Nephron progenitor cell (in vitro differentiated cells): ENCODE measurements around the gene RHBDL1.

Experiments
- DNase-seq: peaks from one replicate; pipeline ENCODE4 v3.0.0; 2021
- H3K27ac Mint-ChIP-seq: 2 replicates; pipeline ENCODE4 v1.8.0; 2021; ENCODE audit warnings: mild to moderate bottlenecking, moderate library complexity, mixed read lengths
- H3K27me3 Mint-ChIP-seq: 2 replicates; pipeline ENCODE4 v1.8.0; 2021; ENCODE audit warnings: mild to moderate bottlenecking, low read depth, mixed read lengths; ENCODE audit not compliant: poor library complexity
- H3K36me3 Mint-ChIP-seq: 2 replicates; pipeline ENCODE4 v1.8.0; 2021; ENCODE audit warnings: low read depth, mixed read lengths
- H3K4me1 Mint-ChIP-seq: 2 replicates; pipeline ENCODE4 v1.8.0; 2021; ENCODE audit warnings: mixed read lengths
- H3K4me3 Mint-ChIP-seq: 2 replicates; pipeline ENCODE4 v1.8.0; 2021; ENCODE audit warnings: mild to moderate bottlenecking, moderate library complexity, mixed read lengths
- H3K9me3 Mint-ChIP-seq: 2 replicates; pipeline ENCODE4 v1.8.0; 2021; ENCODE audit warnings: mild to moderate bottlenecking, moderate library complexity, mixed read lengths
- TF ChIP-seq, protein P1 (sequence below): fragments of 200-600 bp; sonication (generic); IDR thresholded peaks from 2 replicates; pipeline ENCODE4 v1.5.0; 2021; ENCODE audit warnings: antibody characterized with exemption

Gene RHBDL1

DNA sequence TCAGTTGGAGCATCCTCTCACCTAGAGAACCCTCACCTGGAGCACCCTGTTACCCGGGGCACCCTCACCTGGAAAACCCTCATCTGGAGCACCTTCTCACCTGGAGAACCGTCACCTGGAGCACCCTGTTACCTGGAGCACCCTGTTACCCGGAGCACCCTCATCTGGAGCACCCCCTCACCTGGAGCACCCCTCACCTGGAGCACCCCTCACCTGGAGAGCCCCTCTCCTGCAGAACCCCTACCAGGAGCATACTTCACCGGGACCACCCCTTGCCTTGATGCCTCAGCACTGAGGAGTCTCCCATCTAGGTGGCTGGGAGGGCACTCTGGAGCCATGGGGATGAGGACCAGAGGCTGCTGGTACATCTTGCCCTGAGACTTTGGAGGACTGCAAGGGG is 33.5 kb downstream of the RHBDL1 start:
- H3K27me3 Mint-ChIP-seq = peaks cover 78% of the 10 kb centered on the region

DNA sequence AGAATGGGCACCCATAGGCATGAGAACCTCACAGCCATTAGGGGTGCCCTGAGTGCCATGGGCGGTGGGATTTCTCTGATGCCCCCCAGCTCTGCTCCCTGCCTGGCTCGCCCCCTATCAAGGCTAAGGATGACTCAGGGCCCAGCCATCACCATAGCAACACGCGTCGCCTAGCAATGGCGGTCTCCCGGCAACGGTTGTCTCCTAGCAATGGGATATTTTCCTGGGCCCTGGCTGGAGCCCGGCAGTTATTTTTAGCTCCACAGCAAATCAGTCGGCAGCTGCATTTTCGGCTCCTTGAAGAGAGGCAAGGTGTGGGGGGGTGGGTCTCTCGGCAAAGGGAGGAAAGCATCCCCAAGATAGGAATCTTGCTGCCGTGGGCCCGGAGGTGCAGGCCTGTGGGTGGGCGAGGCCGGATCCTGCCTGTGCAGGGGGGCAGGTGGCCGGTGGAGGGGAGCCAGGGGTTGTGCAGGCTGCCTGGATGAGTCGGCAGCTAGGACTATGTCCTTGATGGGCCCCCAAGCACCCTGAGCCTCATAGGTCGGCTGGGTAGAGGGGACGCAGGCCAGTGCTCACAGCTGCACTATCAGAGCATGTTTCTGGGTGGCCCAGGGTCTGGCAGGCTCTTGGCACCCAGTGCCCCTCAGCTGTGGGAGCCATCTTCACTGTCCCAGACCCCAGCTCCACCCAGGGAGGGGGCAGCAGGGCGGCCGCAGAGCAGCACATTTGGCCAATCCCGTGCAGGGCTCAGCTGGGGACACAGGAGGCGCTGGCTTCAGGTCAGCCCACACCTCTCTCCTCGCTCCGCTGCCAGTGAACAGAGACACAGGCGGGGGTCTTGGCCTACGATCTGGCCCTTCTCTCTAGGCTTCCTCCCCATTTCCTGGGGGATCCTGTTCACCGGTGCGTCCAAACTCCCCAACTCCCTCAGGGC is 34.4 kb downstream of the RHBDL1 start:
- peak; percentile 80 for DNase-seq
- H3K27ac Mint-ChIP-seq = no peak overlapping the region
- TF ChIP-seq, protein P1, sequence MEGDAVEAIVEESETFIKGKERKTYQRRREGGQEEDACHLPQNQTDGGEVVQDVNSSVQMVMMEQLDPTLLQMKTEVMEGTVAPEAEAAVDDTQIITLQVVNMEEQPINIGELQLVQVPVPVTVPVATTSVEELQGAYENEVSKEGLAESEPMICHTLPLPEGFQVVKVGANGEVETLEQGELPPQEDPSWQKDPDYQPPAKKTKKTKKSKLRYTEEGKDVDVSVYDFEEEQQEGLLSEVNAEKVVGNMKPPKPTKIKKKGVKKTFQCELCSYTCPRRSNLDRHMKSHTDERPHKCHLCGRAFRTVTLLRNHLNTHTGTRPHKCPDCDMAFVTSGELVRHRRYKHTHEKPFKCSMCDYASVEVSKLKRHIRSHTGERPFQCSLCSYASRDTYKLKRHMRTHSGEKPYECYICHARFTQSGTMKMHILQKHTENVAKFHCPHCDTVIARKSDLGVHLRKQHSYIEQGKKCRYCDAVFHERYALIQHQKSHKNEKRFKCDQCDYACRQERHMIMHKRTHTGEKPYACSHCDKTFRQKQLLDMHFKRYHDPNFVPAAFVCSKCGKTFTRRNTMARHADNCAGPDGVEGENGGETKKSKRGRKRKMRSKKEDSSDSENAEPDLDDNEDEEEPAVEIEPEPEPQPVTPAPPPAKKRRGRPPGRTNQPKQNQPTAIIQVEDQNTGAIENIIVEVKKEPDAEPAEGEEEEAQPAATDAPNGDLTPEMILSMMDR = no peak
- peaks cover 71% of the 10 kb centered on the region for H3K27me3 Mint-ChIP-seq
- H3K4me1 Mint-ChIP-seq = peaks cover 9% of the 10 kb centered on the region
- H3K9me3 Mint-ChIP-seq = no peaks in the 10 kb centered on the region
- H3K4me3 Mint-ChIP-seq = no peak overlapping the region
- no peaks in the 10 kb centered on the region for H3K36me3 Mint-ChIP-seq

More for the DNA sequence above, 33.5 kb downstream of the RHBDL1 start:
- no peak overlapping the region for H3K27ac Mint-ChIP-seq
- TF ChIP-seq, protein P1 = no peak
- no peaks in the 10 kb centered on the region for H3K36me3 Mint-ChIP-seq
- H3K9me3 Mint-ChIP-seq = no peaks in the 10 kb centered on the region
- no peak for DNase-seq
- no peak overlapping the region for H3K4me3 Mint-ChIP-seq
- peaks cover 9% of the 10 kb centered on the region for H3K4me1 Mint-ChIP-seq

DNA sequence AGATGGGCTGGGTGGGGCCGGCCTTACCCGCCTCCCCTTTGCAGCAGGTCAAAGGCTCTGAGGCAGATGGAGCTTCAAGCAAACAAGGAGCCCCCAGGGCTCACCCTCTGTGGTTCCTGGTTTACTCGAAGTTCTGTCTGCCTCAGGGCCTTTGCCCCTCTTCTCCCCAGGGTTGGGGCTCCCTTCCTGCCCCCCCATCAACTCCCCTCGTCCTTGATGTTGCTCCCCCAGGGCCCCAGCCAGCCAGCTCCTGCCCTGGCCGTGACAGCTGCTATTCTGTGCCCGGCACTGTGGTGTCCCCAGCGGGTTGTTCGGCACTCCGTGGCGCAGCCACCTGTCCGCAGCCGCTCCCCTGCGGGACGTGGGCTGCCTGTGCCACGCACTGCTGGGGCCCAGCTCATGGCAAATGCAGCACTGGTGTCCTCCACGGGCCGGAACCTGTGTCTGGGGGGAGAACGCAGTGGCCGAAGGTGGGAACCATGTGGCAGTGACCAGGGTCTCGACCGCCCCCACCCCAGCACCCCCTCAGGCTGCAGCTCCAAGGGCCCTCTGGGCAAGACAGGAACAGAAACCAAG is 35.1 kb downstream of the RHBDL1 start:
- DNase-seq = no peak
- no peaks in the 10 kb centered on the region for H3K9me3 Mint-ChIP-seq
- no peak overlapping the region for H3K27ac Mint-ChIP-seq
- H3K4me1 Mint-ChIP-seq = peaks cover 9% of the 10 kb centered on the region
- H3K36me3 Mint-ChIP-seq = no peaks in the 10 kb centered on the region
- TF ChIP-seq, protein P1 = no peak
- peaks cover 69% of the 10 kb centered on the region for H3K27me3 Mint-ChIP-seq
- no peak overlapping the region for H3K4me3 Mint-ChIP-seq

DNA sequence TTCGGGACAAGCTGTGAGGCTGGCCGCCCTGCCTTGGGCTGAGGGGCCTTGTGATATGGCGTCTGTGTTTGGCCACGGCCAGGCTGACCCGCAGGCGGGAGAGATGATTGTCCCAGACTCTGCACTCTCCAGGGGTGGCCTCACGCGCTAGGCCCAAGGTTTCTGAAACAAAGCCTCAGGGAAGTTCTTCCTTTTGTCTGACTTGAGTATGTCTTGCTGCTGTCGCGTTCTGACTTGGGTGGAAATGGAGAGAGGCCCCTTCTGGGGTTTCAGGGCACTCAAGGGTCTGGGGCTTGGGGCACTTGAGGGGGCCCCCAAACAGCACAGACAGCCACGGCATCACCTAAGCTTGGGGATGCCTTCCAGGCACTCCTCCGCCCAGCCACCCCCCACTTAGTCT is 35.6 kb downstream of the RHBDL1 start:
- peaks cover 11% of the 10 kb centered on the region for H3K4me1 Mint-ChIP-seq
- TF ChIP-seq, protein P1 = no peak
- H3K27me3 Mint-ChIP-seq = peaks cover 68% of the 10 kb centered on the region
- H3K9me3 Mint-ChIP-seq = no peaks in the 10 kb centered on the region
- H3K4me3 Mint-ChIP-seq = no peak overlapping the region
- no peak for DNase-seq
- H3K36me3 Mint-ChIP-seq = no peaks in the 10 kb centered on the region
- H3K27ac Mint-ChIP-seq = no peak overlapping the region

DNA sequence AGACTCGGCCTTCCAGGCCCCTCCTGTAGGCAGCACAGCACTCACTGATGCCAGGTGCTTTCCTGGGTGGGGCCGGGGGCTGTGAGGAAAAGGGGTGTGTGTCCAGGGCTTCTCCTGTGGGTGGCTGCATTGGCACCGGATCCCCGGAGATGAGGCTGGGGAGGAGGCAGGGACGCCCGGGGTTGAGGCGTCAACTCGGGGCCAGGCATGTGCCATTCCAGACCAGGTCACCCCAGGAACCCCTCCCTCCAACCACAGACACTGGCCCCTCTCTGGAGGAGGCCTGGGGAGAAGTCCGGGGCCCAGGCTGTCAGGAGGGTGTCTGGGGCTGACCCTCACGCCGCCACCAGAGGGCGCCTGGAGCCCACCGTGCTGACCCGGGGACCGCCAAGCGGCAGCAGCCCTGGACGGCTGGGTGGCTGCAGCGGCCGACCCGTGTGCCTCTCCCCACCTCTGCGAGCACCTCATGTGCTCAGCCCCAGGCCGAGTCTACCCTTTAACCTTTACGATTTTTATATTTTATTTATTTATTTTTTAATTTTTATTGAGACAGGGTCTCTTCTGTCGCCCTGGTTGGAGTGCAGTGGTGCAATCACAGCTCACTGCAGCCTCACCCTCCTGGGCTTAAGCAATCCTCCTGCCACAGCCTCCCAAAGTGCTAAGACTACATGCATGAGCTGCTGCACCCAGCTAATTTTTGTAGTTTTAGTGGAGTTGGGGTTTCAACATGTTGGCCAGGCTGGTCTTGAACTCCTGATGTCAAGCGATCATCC is 36.3 kb downstream of the RHBDL1 start:
- peaks cover 17% of the 10 kb centered on the region for H3K4me1 Mint-ChIP-seq
- peak; percentile 93 for DNase-seq
- peaks cover 65% of the 10 kb centered on the region for H3K27me3 Mint-ChIP-seq
- H3K4me3 Mint-ChIP-seq = no peak overlapping the region
- no peak overlapping the region for H3K27ac Mint-ChIP-seq
- H3K9me3 Mint-ChIP-seq = no peaks in the 10 kb centered on the region
- TF ChIP-seq, protein P1 = peak; percentile 96
- H3K36me3 Mint-ChIP-seq = no peaks in the 10 kb centered on the region
